ENCODE results near the gene TMEM190. TPM values are rescaled to one million over a fixed set of nuclear protein-coding genes. Genes with fewer than 3 reads are reported as not detected.

The TMEM190 gene
- total and polyA plus RNA-seq, 9 of the 15 experiments (the other 6 are each of a cell fraction or from before 2014, with no cell fraction given): not detected

DNA sequence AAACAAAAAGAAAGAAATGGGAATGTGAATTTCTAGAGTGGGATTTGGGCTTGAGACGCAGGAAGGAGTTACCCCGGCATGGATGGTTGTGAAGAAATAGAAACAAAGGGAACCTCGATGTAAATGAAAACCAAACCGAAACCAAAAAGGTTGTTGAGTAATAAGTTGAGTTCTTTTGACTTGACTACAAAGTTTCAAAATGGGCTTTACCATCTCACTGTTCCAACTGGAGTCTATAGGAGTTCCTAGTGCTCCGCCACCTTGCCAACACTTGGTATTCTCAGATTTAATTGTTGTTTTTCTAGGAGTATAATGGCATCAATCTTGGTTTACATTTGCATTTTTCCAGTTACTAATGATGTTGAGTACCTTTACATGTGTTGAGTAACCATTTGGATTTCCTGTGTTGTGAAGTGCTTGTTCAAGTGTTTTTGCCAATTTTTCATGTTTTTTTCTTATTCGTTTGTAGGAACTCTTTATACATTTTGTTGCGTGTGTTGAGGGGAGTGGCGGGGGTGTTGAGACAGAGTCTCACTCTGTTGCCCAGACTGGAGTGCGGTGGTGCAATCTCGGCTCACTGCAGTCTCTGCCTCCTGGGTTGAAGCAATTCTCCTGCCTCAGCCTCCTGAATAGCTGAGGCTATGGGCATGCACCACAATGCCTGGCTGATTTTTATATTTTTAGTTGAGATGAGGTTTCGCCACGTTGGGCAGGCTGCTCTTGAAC, 21.7 kb downstream of the TMEM190 start:
- FAIRE-seq: peak; percentile 74
- intact Hi-C loops (cut with micrococcal nuclease): no loop called here
- CTCF ChIA-PET (ENCODE audit: low intra/inter-chr PET ratio): no interaction called here

More for the DNA sequence above, 21.7 kb downstream of the TMEM190 start:
- no peaks in the 10 kb centered on the region for H3K27me3 ChIP-seq (ENCODE audit: control insufficient read depth in 2 of 2, insufficient read depth in 2 of 2, low read length in 2 of 2)
- no peaks in the 10 kb centered on the region for H3K9me3 ChIP-seq (replicated peaks; ENCODE audit: control insufficient read depth, insufficient read depth, low read depth, low read length)
- H3K36me3 ChIP-seq (ENCODE audit: control insufficient read depth, insufficient read depth, low read length): peaks cover 27% of the 10 kb centered on the region; the same call in 2 of the 3 replicates
- no peaks in the 10 kb centered on the region for H3K9me1 ChIP-seq (ENCODE audit: control insufficient read depth, insufficient read depth, low read length)
- WGBS (ENCODE audit: insufficient coverage, low coverage, missing lambda C conversion rate): 71% methylated on average over 12 of the region's 12 CpGs
- POLR2A ChIA-PET: interaction anchor here (0.7 to 5.1 kb wide), 13 partner anchors 8 to 318 kb away, joined by 3 to 97 read pairs (median 5); partner anchors contain the start of genes RPL28, SYT5, TMEM238 and UBE2S
- DNase-seq (ENCODE audit: extremely low read depth in 1 of 4, low spot score in 3 of 4) (no peak), ATAC-seq (no peak)
- TF ChIP-seq RBM22 (IDR thresholded peaks at IDR 0.05; ENCODE audit: low read depth, low read length, poor library complexity, severe bottlenecking) (peak; percentile 14), KHSRP (IDR thresholded peaks at IDR 0.05) (no peak), NFYB (IDR thresholded peaks at IDR 0.05; ENCODE audit: extremely low read depth, insufficient read length) (no peak), CHD4 (IDR thresholded peaks at IDR 0.05; ENCODE audit: insufficient read depth, insufficient replicate concordance, low read depth, low read length, poor library complexity, severe bottlenecking) (no peak), NFXL1 (CRISPR knock-in tag; IDR thresholded peaks at IDR 0.05) (no peak), RBM25 (IDR thresholded peaks at IDR 0.05; ENCODE audit: low read depth, low read length, severe bottlenecking) (peak; percentile 23), TCF7 (IDR thresholded peaks at IDR 0.05; ENCODE audit: borderline replicate concordance) (no peak), FOXA1 (IDR thresholded peaks at IDR 0.05; ENCODE audit: borderline replicate concordance) (no peak), ELF4 (CRISPR knock-in tag; IDR thresholded peaks at IDR 0.05) (no peak), MXI1 (IDR thresholded peaks at IDR 0.05; ENCODE audit: low read depth, low read length) (no peak)
- TF ChIP-seq, protein P1, sequence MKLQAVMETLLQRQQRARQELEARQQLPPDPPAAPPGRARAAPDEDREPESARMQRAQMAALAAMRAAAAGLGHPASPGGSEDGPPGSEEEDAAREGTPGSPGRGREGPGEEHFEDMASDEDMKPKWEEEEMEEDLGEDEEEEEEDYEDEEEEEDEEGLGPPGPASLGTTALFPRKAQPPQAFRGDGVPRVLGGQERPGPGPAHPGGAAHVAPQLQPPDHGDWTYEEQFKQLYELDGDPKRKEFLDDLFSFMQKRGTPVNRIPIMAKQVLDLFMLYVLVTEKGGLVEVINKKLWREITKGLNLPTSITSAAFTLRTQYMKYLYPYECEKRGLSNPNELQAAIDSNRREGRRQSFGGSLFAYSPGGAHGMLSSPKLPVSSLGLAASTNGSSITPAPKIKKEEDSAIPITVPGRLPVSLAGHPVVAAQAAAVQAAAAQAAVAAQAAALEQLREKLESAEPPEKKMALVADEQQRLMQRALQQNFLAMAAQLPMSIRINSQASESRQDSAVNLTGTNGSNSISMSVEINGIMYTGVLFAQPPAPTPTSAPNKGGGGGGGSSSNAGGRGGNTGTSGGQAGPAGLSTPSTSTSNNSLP (IDR thresholded peaks at IDR 0.05; ENCODE audit: borderline replicate concordance, low read depth, low read length): no peak
- TF ChIP-seq, protein P2, sequence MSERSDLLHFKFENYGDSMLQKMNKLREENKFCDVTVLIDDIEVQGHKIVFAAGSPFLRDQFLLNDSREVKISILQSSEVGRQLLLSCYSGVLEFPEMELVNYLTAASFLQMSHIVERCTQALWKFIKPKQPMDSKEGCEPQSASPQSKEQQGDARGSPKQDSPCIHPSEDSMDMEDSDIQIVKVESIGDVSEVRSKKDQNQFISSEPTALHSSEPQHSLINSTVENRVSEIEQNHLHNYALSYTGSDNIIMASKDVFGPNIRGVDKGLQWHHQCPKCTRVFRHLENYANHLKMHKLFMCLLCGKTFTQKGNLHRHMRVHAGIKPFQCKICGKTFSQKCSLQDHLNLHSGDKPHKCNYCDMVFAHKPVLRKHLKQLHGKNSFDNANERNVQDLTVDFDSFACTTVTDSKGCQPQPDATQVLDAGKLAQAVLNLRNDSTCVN (CRISPR knock-in tag; IDR thresholded peaks at IDR 0.05): no peak
- TF ChIP-seq, protein P3, sequence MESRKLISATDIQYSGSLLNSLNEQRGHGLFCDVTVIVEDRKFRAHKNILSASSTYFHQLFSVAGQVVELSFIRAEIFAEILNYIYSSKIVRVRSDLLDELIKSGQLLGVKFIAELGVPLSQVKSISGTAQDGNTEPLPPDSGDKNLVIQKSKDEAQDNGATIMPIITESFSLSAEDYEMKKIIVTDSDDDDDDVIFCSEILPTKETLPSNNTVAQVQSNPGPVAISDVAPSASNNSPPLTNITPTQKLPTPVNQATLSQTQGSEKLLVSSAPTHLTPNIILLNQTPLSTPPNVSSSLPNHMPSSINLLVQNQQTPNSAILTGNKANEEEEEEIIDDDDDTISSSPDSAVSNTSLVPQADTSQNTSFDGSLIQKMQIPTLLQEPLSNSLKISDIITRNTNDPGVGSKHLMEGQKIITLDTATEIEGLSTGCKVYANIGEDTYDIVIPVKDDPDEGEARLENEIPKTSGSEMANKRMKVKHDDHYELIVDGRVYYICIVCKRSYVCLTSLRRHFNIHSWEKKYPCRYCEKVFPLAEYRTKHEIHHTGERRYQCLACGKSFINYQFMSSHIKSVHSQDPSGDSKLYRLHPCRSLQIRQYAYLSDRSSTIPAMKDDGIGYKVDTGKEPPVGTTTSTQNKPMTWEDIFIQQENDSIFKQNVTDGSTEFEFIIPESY (CRISPR knock-in tag; IDR thresholded peaks at IDR 0.05): no peak
- peaks cover 26% of the 10 kb centered on the region for H4K20me1 ChIP-seq (replicated peaks; ENCODE audit: control insufficient read depth, insufficient read depth, low read length)
- BruUV-seq (replicated peaks): no TSS peak
- in situ Hi-C loops (cut with MboI): no loop called here
- peaks cover 10% of the 10 kb centered on the region for H3K79me2 ChIP-seq (ENCODE audit: control insufficient read depth, insufficient read depth, low read length)
- peaks cover 0 to 12% of the 10 kb centered on the region in 2 experiments; a peak in 4 of 5 replicates for H3K4me1 ChIP-seq (replicated peaks in 1 of 2; ENCODE audit: control insufficient read depth in 2 of 2, insufficient read depth in 2 of 2, low read length in 2 of 2)
- H3K4me2 ChIP-seq (ENCODE audit: insufficient read depth, low read length): no peak overlapping the region
- H3K4me3 ChIP-seq: no peak overlapping the region
- H2AFZ ChIP-seq (ENCODE audit: low read depth, low read length): no peak overlapping the region
- no peak overlapping the region for H3K27ac ChIP-seq (ENCODE audit: extremely low read depth, low read depth, low read length)
- no peak overlapping the region for H3K9ac ChIP-seq (ENCODE audit: insufficient read depth in 1 of 2, low read depth in 2 of 2, low read length in 2 of 2)

Measured in K562 (cell line).